ENCODE measurements around the gene FAM81A. TPM values are rescaled to one million over a fixed set of nuclear protein-coding genes. Genes with fewer than 3 reads are reported as not detected.

Gene FAM81A
- total RNA-seq, 4 donors from 2014 or later = 1.8 to 15.5 (median 7.9) TPM

GRCh38 chr15:59548501-59549226 lies 110.7 kb downstream of the FAM81A start:
- no peaks in the 10 kb centered on the region for H3K4me1 ChIP-seq
- H3K36me3 ChIP-seq = no peaks in the 10 kb centered on the region
- H3K4me3 ChIP-seq = no peak overlapping the region
- H3K27me3 ChIP-seq = no peaks in the 10 kb centered on the region
- TF ChIP-seq CTCF (IDR thresholded peaks at IDR 0.05) (no peak), POLR2A (IDR thresholded peaks at IDR 0.05) (no peak), EP300 (IDR thresholded peaks at IDR 0.05) (no peak)
- WGBS, 2 donors = 69 to 76% methylated on average over 9 of the region's 9 CpGs
- no peaks in the 10 kb centered on the region for H3K9me3 ChIP-seq
- no peak overlapping the region for H3K27ac ChIP-seq
- no peak for DNase-seq (ENCODE audit: low spot score in 2 of 2)

- no peak overlapping the region for H3K27ac ChIP-seq
- no peak overlapping the region for H3K4me3 ChIP-seq
- H3K4me1 ChIP-seq = no peaks in the 10 kb centered on the region
- WGBS, 2 donors = 58 to 63% methylated on average over 9 of the region's 9 CpGs
- TF ChIP-seq CTCF (IDR thresholded peaks at IDR 0.05) (no peak), EP300 (IDR thresholded peaks at IDR 0.05) (no peak), POLR2A (IDR thresholded peaks at IDR 0.05) (no peak)
- H3K9me3 ChIP-seq = no peaks in the 10 kb centered on the region
- H3K27me3 ChIP-seq = no peaks in the 10 kb centered on the region
- no peaks in the 10 kb centered on the region for H3K36me3 ChIP-seq
- no peak for DNase-seq (ENCODE audit: low spot score in 2 of 2)
Observed at GRCh38 chr15:59549301-59550185, 111.6 kb downstream of the FAM81A start.

GRCh38 chr15:59550530-59550929 lies 112.5 kb downstream of the FAM81A start:
- no peaks in the 10 kb centered on the region for H3K9me3 ChIP-seq
- H3K4me1 ChIP-seq = no peaks in the 10 kb centered on the region
- no peak overlapping the region for H3K27ac ChIP-seq
- no peaks in the 10 kb centered on the region for H3K36me3 ChIP-seq
- no peak for TF ChIP-seq EP300 (IDR thresholded peaks at IDR 0.05)
- TF ChIP-seq CTCF (IDR thresholded peaks at IDR 0.05) = no peak
- no peak for TF ChIP-seq POLR2A (IDR thresholded peaks at IDR 0.05)
- WGBS, 2 donors = 9 to 14% methylated on average over 1 of the region's 1 CpG
- DNase-seq (ENCODE audit: low spot score in 2 of 2) = no peak
- no peaks in the 10 kb centered on the region for H3K27me3 ChIP-seq
- no peak overlapping the region for H3K4me3 ChIP-seq

GRCh38 chr15:59550956-59551355 lies 113.0 kb downstream of the FAM81A start:
- TF ChIP-seq POLR2A (IDR thresholded peaks at IDR 0.05) (no peak), CTCF (IDR thresholded peaks at IDR 0.05) (no peak), EP300 (IDR thresholded peaks at IDR 0.05) (no peak)
- Histone ChIP-seq H3K36me3 (no peaks in the 10 kb centered on the region), H3K27ac (no peak overlapping the region), H3K4me1 (no peaks in the 10 kb centered on the region), H3K27me3 (no peaks in the 10 kb centered on the region), H3K4me3 (no peak overlapping the region), H3K9me3 (no peaks in the 10 kb centered on the region)
- DNase-seq (ENCODE audit: low spot score in 2 of 2) = no peak
- 13 to 17% methylated on average over 3 of the region's 3 CpGs for WGBS, 2 donors
